Endodermal cell (in vitro differentiated cells): ENCODE results near the gene KCNQ4. TPM values are rescaled to one million over a fixed set of nuclear protein-coding genes. Genes with fewer than 3 reads are reported as not detected.

ENCODE experiments used
- DNase-seq: peaks from one replicate; pipeline ENCODE4 v3.0.0-alpha.2; 2017
- H3K27ac ChIP-seq: 2 replicates; pipeline ENCODE4 v1.5.1; 2013; ENCODE audit warnings: mild to moderate bottlenecking, low read depth, low read length, moderate library complexity
- H3K27me3 ChIP-seq: 2 replicates; pipeline ENCODE4 v1.6.1; 2013; ENCODE audit warnings: mild to moderate bottlenecking, low read length, moderate library complexity; ENCODE audit not compliant: insufficient read depth, control insufficient read depth, poor library complexity, severe bottlenecking
- H3K36me3 ChIP-seq: 2 replicates; pipeline ENCODE4 v1.7.0; 2013; ENCODE audit warnings: mild to moderate bottlenecking, low read length, moderate library complexity; ENCODE audit not compliant: control insufficient read depth, insufficient read depth
- H3K4me1 ChIP-seq: one replicate; pipeline ENCODE4 v1.7.0; 2013; ENCODE audit warnings: low read length; ENCODE audit not compliant: control insufficient read depth, insufficient read depth
- H3K4me3 ChIP-seq: 2 replicates; pipeline ENCODE4 v1.5.1; 2013; ENCODE audit warnings: mild to moderate bottlenecking, low read length, moderate library complexity
- H3K9ac ChIP-seq: 2 replicates; pipeline ENCODE4 v1.6.1; 2013; ENCODE audit warnings: mild to moderate bottlenecking, low read length, moderate library complexity; ENCODE audit not compliant: poor library complexity, severe bottlenecking; ENCODE audit errors: extremely low read depth
- H3K9me3 ChIP-seq: 2 replicates; pipeline ENCODE4 v1.6.1; 2013; ENCODE audit warnings: mild to moderate bottlenecking, low read length, moderate library complexity; ENCODE audit not compliant: control insufficient read depth
- H3K27ac Mint-ChIP-seq: 2 replicates; pipeline ENCODE4 v1.8.0; 2020; ENCODE audit warnings: mixed read lengths
- H3K27me3 Mint-ChIP-seq: 2 replicates; pipeline ENCODE4 v1.8.0; 2021; ENCODE audit warnings: mild to moderate bottlenecking, mixed read lengths; ENCODE audit not compliant: insufficient read depth
- H3K36me3 Mint-ChIP-seq: 2 replicates; pipeline ENCODE4 v1.8.0; 2020; ENCODE audit warnings: low read depth, mixed read lengths
- H3K4me1 Mint-ChIP-seq: 2 replicates; pipeline ENCODE4 v1.8.0; 2020; ENCODE audit warnings: mixed read lengths
- H3K4me3 Mint-ChIP-seq: 2 replicates; pipeline ENCODE4 v1.8.0; 2020; ENCODE audit warnings: mild to moderate bottlenecking, moderate library complexity, mixed read lengths
- H3K9me3 Mint-ChIP-seq: 2 replicates; pipeline ENCODE4 v1.8.0; 2020; ENCODE audit warnings: mild to moderate bottlenecking, mixed read lengths
- CTCF ChIP-seq: fragments of 200-600 bp; sonication (generic); conservative IDR thresholded peaks from 2 replicates; pipeline ENCODE4 v1.5.0; 2021; ENCODE audit warnings: antibody characterized with exemption, mild to moderate bottlenecking
- WGBS, 2 experiments: methylation state at CpG; one replicate each; pipeline versions ENCODE4 v1.1.5 to v1.1.7; 2013; ENCODE audit warnings: missing lambda C conversion rate in 2 of 2, mixed read lengths in 1 of 2; ENCODE audit not compliant: insufficient coverage in 1 of 2, insufficient read length in 1 of 2; 5-methylcytosine and 5-hydroxymethylcytosine counted together
- total RNA-seq, 2 donors: library from RNA; stranded (reverse); fragmentation: NEBNext Ultra II Directional in 1 of 2; extraction: Animal tissue kit (Norgen Biotek cat#: 25700) in 1 of 2; gene quantifications; 2 replicates in 1 of 2; 3 replicates in 1 of 2; pipeline ENCODE4 v1.2.1, GENCODE V29; 2021

Gene KCNQ4
- total RNA-seq, 2 donors from 2014 or later, result 0.22 to 0.88 TPM

DNA sequence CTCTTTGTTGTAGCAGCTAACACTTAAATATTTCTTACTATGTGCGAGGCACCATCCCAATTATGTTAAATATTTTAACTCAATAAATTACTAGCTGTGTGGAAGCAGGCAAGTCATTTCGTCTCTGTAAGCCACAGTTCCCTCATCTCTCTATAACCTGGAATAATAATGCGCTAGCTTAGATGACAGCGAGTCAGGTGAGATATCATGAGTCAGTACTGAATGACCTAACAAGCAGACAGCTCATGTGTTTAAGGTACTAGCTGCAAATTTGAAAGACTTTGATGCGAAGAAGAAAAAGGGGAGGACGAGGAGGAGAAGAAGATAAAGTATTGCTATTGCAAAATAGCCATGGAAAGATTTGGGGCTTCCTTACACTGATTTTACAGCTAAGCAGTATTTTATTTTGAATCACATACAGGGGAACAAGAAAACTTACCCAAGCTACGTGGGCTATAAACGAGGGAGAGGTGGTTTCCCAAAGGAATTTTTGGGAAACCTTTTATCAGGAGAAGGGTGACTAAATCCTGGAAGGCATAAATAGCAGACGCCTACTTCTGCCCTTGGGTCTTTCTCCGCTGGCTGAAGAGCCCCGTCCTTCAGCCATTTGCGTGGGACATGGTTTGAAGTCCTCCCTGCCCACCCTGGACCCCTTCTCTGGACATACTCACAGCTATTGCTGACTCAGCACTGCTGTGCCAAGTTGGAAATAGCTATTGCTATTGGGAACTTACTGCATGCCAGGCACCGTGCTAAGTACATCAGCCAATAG lies 69.7 kb downstream of the KCNQ4 start:
- H3K27ac Mint-ChIP-seq, result no peak overlapping the region
- H3K4me3 ChIP-seq, result no peak overlapping the region

GRCh38 chr1:40853885-40854170 lies 70.2 kb downstream of the KCNQ4 start:
- Histone ChIP-seq H3K4me3 (no peak overlapping the region), H3K9ac (no peak overlapping the region), H3K27me3 (peaks cover 11% of the 10 kb centered on the region), H3K36me3 (no peaks in the 10 kb centered on the region), H3K27ac (no peak overlapping the region), H3K4me1 (no peaks in the 10 kb centered on the region), H3K9me3 (no peaks in the 10 kb centered on the region)
- no peak for TF ChIP-seq CTCF
- DNase-seq, result no peak
- H3K36me3 Mint-ChIP-seq, result no peaks in the 10 kb centered on the region
- H3K27me3 Mint-ChIP-seq, result peaks cover 9% of the 10 kb centered on the region
- no peaks in the 10 kb centered on the region for H3K9me3 Mint-ChIP-seq
- H3K4me3 Mint-ChIP-seq, result no peak overlapping the region
- WGBS, 2 experiments, result 91 to 93% methylated on average over 5 of the region's 5 CpGs
- peaks cover 4% of the 10 kb centered on the region for H3K4me1 Mint-ChIP-seq
- H3K27ac Mint-ChIP-seq, result no peak overlapping the region

More for the DNA sequence above, 69.7 kb downstream of the KCNQ4 start:
- H3K9ac ChIP-seq, result no peak overlapping the region
- Mint-ChIP-seq H3K9me3 (no peaks in the 10 kb centered on the region), H3K36me3 (no peaks in the 10 kb centered on the region), H3K4me3 (no peak overlapping the region), H3K4me1 (peaks cover 3% of the 10 kb centered on the region), H3K27me3 (peaks cover 4% of the 10 kb centered on the region)
- no peak overlapping the region for H3K27ac ChIP-seq
- H3K36me3 ChIP-seq, result no peaks in the 10 kb centered on the region
- no peaks in the 10 kb centered on the region for H3K4me1 ChIP-seq
- TF ChIP-seq CTCF, result no peak
- peaks cover 5% of the 10 kb centered on the region for H3K27me3 ChIP-seq
- no peaks in the 10 kb centered on the region for H3K9me3 ChIP-seq
- no peak for DNase-seq
- WGBS, 2 experiments, result 89 to 92% methylated on average over 11 to 13 of the region's 13 CpGs

DNA sequence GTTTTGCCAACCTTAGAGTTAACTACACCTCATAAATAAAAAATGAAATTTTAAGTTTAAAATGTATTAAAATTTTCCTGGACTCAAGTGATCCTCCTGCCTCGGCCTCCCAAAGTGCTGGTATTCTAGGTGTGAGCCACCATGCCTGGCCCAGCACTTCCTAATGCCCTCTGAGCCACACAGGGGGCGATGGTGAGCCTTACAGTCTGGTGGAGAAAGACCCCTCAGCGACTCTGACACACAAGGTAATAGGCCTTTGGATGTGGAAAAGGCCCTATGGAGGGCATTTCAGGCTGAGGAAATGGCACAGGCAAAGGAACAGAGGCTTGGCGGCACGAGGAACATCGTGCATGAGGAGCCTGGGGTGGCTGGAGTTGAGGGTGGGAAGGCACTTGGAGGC lies 71.9 kb downstream of the KCNQ4 start:
- Mint-ChIP-seq H3K27ac (no peak overlapping the region), H3K9me3 (no peaks in the 10 kb centered on the region), H3K4me3 (no peak overlapping the region), H3K36me3 (no peaks in the 10 kb centered on the region), H3K4me1 (peaks cover 4% of the 10 kb centered on the region), H3K27me3 (peaks cover 26% of the 10 kb centered on the region)
- 83% methylated on average over 6 of the region's 6 CpGs; no CpG with 5 or more reads in 1 of the 2 experiments for WGBS, 2 experiments
- Histone ChIP-seq H3K27me3 (peaks cover 27% of the 10 kb centered on the region), H3K4me3 (no peak overlapping the region), H3K9ac (no peak overlapping the region), H3K9me3 (no peaks in the 10 kb centered on the region), H3K4me1 (no peaks in the 10 kb centered on the region), H3K27ac (no peak overlapping the region), H3K36me3 (no peaks in the 10 kb centered on the region)
- peak; percentile 77 for DNase-seq
- peak; percentile 70 for TF ChIP-seq CTCF
